ENCODE measurements around the gene HIPK2. TPM values are rescaled to one million over a fixed set of nuclear protein-coding genes. Genes with fewer than 3 reads are reported as not detected.

HIPK2 gene
- total RNA-seq, 1 donor from 2014 or later: 47.2 TPM

DNA sequence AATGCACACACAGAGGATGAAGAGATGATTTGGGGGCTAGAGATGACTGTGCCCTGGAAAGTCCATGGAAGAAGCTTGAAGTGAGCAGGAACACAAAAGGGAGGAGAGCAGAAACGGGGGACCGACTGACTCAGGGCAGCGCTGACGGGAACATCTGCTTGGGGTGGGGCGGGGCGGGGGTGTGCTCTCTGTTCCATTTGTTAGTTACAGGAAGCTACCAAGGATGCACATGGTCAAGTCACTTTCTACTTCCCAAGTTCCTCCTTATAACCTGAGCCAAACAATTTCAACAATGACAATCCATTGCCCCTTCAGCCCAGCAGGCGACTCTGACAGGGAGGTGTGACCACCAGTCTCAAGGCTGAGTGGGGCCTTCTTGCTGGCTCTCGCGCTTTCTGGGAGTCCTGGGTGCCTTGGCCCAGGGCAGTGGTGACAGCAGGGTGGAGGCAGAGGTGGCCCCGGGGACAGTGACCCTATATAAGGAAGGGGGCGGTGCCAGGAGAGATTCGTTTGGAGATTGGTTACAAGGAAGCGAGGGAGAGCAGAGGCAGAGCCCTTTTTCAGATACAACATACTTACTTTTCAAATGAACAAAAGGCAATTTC is 214.7 kb downstream of the HIPK2 start:
- peaks cover 35% of the 10 kb centered on the region for H3K4me1 Mint-ChIP-seq (ENCODE audit: unreplicated experiment)
- TF ChIP-seq, protein P1, sequence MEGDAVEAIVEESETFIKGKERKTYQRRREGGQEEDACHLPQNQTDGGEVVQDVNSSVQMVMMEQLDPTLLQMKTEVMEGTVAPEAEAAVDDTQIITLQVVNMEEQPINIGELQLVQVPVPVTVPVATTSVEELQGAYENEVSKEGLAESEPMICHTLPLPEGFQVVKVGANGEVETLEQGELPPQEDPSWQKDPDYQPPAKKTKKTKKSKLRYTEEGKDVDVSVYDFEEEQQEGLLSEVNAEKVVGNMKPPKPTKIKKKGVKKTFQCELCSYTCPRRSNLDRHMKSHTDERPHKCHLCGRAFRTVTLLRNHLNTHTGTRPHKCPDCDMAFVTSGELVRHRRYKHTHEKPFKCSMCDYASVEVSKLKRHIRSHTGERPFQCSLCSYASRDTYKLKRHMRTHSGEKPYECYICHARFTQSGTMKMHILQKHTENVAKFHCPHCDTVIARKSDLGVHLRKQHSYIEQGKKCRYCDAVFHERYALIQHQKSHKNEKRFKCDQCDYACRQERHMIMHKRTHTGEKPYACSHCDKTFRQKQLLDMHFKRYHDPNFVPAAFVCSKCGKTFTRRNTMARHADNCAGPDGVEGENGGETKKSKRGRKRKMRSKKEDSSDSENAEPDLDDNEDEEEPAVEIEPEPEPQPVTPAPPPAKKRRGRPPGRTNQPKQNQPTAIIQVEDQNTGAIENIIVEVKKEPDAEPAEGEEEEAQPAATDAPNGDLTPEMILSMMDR (IDR thresholded peaks at IDR 0.05; ENCODE audit: unreplicated experiment): no peak
- peaks cover 4% of the 10 kb centered on the region for H3K36me3 Mint-ChIP-seq (ENCODE audit: low read depth, unreplicated experiment)
- no peak overlapping the region for H3K27ac Mint-ChIP-seq (ENCODE audit: unreplicated experiment)
- no peak for DNase-seq (ENCODE audit: low spot score)
- peaks cover 7% of the 10 kb centered on the region for H3K27me3 Mint-ChIP-seq (ENCODE audit: unreplicated experiment)
- no peak overlapping the region for H3K4me3 Mint-ChIP-seq (ENCODE audit: unreplicated experiment)
- no peaks in the 10 kb centered on the region for H3K9me3 Mint-ChIP-seq (ENCODE audit: unreplicated experiment)

DNA sequence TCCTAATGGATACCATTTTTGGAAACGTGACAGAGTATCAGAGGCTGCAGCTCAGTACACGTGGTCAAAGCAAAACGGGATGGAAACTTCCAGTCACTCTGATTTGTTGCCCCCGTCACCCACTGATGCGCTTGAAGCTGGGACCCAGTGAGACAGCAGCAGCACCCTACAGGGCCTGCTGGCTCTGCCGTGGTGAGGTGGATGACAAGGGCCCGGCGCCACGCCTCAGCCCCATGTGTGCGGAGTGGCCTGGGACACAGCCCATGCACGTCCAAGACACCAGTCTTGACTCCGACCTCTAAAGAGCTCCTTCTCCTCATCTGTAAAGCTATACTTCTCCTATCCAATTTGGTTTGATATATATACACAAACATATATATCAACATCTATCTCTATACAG is 215.3 kb downstream of the HIPK2 start:
- H3K36me3 Mint-ChIP-seq (ENCODE audit: low read depth, unreplicated experiment): no peaks in the 10 kb centered on the region
- DNase-seq (ENCODE audit: low spot score): no peak
- no peak overlapping the region for H3K4me3 Mint-ChIP-seq (ENCODE audit: unreplicated experiment)
- no peak overlapping the region for H3K27ac Mint-ChIP-seq (ENCODE audit: unreplicated experiment)
- TF ChIP-seq, protein P1 (IDR thresholded peaks at IDR 0.05; ENCODE audit: unreplicated experiment): no peak
- no peaks in the 10 kb centered on the region for H3K9me3 Mint-ChIP-seq (ENCODE audit: unreplicated experiment)
- H3K27me3 Mint-ChIP-seq (ENCODE audit: unreplicated experiment): peaks cover 7% of the 10 kb centered on the region
- peaks cover 35% of the 10 kb centered on the region for H3K4me1 Mint-ChIP-seq (ENCODE audit: unreplicated experiment)

DNA sequence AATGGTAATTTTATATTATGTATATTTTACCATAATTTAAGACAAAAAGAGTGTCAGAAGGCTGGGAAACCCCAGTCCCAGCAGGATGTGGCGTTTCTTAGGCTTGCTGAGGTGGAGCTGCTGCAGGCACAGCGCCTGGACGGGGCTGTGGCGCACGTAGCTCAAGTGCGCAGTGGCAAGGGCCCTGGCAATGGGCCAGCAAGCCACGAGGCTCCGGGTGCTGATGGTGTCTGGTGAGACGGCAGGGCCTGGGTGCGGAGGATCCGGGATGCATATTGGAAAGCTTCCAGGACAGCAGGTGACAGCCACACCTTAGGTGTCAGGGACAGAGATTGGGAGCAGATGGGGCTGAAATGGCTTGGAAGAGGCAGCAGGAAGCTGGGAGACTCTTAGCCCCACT is 217.1 kb downstream of the HIPK2 start:
- H3K4me3 Mint-ChIP-seq (ENCODE audit: unreplicated experiment): no peak overlapping the region

DNA sequence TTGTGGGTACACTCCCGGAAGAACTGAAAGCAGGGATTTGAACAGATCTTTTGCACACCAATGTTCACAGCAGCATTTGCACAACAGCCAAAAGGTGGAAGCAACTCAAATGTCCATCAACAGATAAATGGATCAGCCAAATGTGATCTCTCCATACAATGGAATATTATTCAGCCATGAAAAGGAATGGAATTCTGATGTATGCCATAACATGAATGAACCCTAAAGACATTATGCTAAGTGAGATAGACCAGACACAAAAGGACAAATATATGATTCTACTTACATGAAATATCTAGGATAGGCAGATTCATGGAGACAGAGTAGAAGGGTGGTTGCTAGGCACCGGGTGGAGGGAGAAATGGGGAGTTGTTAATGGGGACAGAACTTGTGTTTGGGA is 217.6 kb downstream of the HIPK2 start:
- Mint-ChIP-seq H3K4me1 (ENCODE audit: unreplicated experiment) (peaks cover 23% of the 10 kb centered on the region), H3K4me3 (ENCODE audit: unreplicated experiment) (no peak overlapping the region), H3K9me3 (ENCODE audit: unreplicated experiment) (no peaks in the 10 kb centered on the region), H3K36me3 (ENCODE audit: low read depth, unreplicated experiment) (peaks cover under 1% of the 10 kb centered on the region), H3K27ac (ENCODE audit: unreplicated experiment) (no peak overlapping the region), H3K27me3 (ENCODE audit: unreplicated experiment) (peaks cover 7% of the 10 kb centered on the region)
- TF ChIP-seq, protein P1 (IDR thresholded peaks at IDR 0.05; ENCODE audit: unreplicated experiment): no peak
- DNase-seq (ENCODE audit: low spot score): no peak

More for the DNA sequence above, 217.1 kb downstream of the HIPK2 start:
- peaks cover 27% of the 10 kb centered on the region for H3K4me1 Mint-ChIP-seq (ENCODE audit: unreplicated experiment)
- H3K36me3 Mint-ChIP-seq (ENCODE audit: low read depth, unreplicated experiment): no peaks in the 10 kb centered on the region
- H3K9me3 Mint-ChIP-seq (ENCODE audit: unreplicated experiment): no peaks in the 10 kb centered on the region
- DNase-seq (ENCODE audit: low spot score): no peak
- H3K27ac Mint-ChIP-seq (ENCODE audit: unreplicated experiment): no peak overlapping the region
- TF ChIP-seq, protein P1 (IDR thresholded peaks at IDR 0.05; ENCODE audit: unreplicated experiment): no peak
- H3K27me3 Mint-ChIP-seq (ENCODE audit: unreplicated experiment): peaks cover 7% of the 10 kb centered on the region

DNA sequence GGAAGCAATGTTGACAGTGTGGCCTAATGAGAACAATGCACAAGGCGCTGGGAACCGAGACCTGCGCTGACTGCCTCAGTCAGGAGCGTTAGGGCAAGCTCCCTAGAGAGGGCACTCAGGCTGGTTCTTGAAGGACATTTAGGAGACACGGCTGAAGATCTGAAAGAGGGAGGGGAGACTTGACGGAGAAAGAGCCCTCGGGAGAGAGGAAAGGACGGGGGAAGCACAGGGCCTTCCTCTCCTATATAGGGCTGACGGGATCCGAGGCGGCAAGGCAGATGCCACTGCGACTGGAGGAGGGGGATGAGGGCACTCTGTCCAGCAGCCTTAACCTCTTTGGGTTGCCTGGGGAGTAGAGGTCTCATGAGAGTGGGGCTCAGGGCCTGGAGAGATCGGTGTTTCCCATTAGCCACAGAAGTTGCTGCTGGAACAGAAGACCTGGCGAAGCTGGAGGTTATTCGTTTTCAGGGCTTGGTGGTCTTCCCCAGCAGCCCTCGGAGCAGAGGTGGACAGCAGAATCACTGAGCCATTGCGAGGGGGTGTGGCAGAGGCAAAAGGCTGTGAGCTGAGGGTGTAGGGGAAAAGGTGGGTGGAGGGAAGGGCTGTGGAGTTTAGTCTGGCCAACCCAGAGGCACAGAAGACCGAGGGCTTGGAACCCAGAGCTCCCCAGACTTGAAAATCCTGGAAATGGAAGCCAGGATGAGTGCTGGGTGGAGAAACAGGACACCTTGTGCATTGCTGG is 218.3 kb downstream of the HIPK2 start:
- no peak for DNase-seq (ENCODE audit: low spot score)
- no peaks in the 10 kb centered on the region for H3K9me3 Mint-ChIP-seq (ENCODE audit: unreplicated experiment)
- no peak overlapping the region for H3K4me3 Mint-ChIP-seq (ENCODE audit: unreplicated experiment)
- peaks cover 7% of the 10 kb centered on the region for H3K27me3 Mint-ChIP-seq (ENCODE audit: unreplicated experiment)
- H3K4me1 Mint-ChIP-seq (ENCODE audit: unreplicated experiment): peaks cover 19% of the 10 kb centered on the region
- peaks cover 4% of the 10 kb centered on the region for H3K36me3 Mint-ChIP-seq (ENCODE audit: low read depth, unreplicated experiment)
- no peak overlapping the region for H3K27ac Mint-ChIP-seq (ENCODE audit: unreplicated experiment)
- TF ChIP-seq, protein P1 (IDR thresholded peaks at IDR 0.05; ENCODE audit: unreplicated experiment): no peak

Measured in endothelial cell (in vitro differentiated cells).